GM19099 (cell line): ENCODE measurements around the gene NOXA1.

Source experiments
- POLR2A ChIP-seq: IDR thresholded peaks from 3 replicates; pipeline ENCODE4 v1.6.1; 2011; ENCODE audit warnings: low read depth; ENCODE audit not compliant: insufficient read length; ENCODE audit errors: extremely low read depth

The NOXA1 gene

GRCh38 chr9:137460363-137461315 lies 37.4 kb downstream of the NOXA1 start:
- no peak for TF ChIP-seq POLR2A

- TF ChIP-seq POLR2A = no peak
Observed at GRCh38 chr9:137461316-137461662, 38.1 kb downstream of the NOXA1 start.

GRCh38 chr9:137461663-137462395 lies 38.6 kb downstream of the NOXA1 start:
- peak; percentile 54 for TF ChIP-seq POLR2A

GRCh38 chr9:137462396-137462985 lies 39.3 kb downstream of the NOXA1 start:
- no peak for TF ChIP-seq POLR2A

GRCh38 chr9:137462986-137463930 lies 40.1 kb downstream of the NOXA1 start:
- no peak for TF ChIP-seq POLR2A

- no peak for TF ChIP-seq POLR2A
Observed at GRCh38 chr9:137463931-137464290, 40.7 kb downstream of the NOXA1 start.

- TF ChIP-seq POLR2A = no peak
Observed at GRCh38 chr9:137464291-137464999, 41.3 kb downstream of the NOXA1 start.

GRCh38 chr9:137465000-137465719 lies 42.0 kb downstream of the NOXA1 start:
- no peak for TF ChIP-seq POLR2A

- TF ChIP-seq POLR2A = no peak
Observed at GRCh38 chr9:137465720-137466388, 42.7 kb downstream of the NOXA1 start.

GRCh38 chr9:137467161-137467581 lies 44.0 kb downstream of the NOXA1 start:
- no peak for TF ChIP-seq POLR2A

- no peak for TF ChIP-seq POLR2A
Observed at GRCh38 chr9:137467896-137468295, 44.7 kb downstream of the NOXA1 start.

- TF ChIP-seq POLR2A = no peak
Observed at GRCh38 chr9:137470785-137471184, 47.6 kb downstream of the NOXA1 start.

GRCh38 chr9:137474271-137474670 lies 51.1 kb downstream of the NOXA1 start:
- no peak for TF ChIP-seq POLR2A
